ENCODE data around the gene PRR12.

PRR12 gene

DNA sequence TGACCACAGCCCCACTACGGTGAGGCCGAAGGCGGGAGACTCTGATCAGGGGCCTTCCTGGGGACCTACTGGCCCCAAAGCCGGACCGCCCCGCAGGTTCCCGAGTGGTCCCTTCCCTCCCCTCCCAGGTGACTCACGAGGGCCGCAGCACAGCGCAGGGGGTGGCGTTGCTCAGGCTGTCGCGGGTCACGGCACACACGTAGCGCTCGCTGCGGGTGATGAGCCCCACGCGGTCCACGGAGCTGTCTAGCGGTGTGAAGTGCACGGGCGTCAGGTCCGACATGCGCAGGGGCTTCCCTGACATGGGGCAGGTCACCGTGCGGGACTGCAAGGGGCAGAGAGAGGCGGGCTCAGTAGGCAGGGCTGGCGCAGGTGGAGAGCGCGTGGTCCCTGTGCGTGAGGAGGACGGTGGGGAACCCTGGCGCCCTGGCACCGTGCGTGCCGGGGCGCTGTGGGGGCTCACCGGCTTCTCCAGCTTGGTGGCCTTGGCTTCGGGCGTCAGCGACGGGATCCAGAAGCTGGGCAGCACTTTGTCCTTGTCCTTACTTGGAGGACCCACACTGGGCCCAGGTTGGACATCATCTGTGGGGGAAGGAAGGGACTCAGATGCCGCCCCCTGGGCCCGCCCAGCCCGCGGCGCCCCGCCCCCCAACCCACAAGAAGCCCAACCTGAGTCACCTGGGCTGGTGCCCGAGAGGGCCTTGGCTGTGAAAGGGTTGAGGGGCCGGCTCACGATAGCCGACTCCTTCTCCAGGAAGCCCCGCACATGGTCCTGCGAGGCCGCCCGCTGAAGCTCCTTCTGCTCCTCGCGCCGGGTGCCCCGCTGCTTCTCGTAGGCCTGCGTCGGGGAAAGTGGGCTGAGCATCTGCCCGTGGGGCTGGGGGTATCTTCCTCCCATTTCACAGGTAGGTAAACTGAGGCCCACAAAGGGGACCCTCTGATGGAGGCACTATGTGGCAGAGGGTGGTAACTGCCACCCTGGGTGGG lies 34.3 kb upstream of the PRR12 start:
- Mint-ChIP-seq H3K9me3 (no peaks in the 10 kb centered on the region), H3K4me3 (no peak overlapping the region), H3K4me1 (peaks cover 22% of the 10 kb centered on the region), H3K27ac (no peak overlapping the region), H3K27me3 (no peaks in the 10 kb centered on the region), H3K36me3 (peaks cover 25% of the 10 kb centered on the region)
- DNase-seq (ENCODE audit: low spot score in 2 of 2) = no peak
- ATAC-seq (ENCODE audit: low read depth) = no peak

DNA sequence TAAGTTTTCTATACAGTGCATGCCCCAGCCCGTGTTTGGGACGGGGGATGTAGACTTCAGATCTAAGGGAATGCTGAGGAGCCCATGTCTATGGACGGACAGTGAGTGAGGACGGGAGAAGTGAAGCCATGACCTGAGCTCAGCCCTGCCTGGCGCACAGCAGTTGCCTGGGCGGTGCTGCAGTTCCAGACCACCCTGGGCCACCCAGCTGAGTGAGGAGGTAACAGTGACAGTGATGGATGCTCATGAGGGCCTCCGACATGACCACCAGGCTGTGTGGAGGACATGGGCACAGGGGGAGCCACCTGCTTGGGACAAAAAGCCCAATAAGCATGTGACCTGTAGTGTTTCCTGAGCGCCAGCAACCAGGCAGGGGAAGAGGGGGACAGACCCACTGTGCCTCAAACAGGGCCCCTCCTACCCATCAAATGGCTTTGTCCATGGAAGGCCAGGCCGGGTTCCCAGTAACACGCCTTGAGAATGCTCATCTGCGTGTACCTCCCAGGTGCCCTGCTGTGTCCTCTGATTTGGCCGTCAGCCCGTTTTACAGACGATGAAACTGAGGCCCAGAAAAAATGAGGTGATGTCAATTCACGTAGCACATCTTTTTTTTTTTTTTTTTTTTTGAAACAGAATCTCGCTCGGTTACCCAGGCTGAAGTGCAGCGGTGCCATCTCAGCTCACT lies 33.2 kb upstream of the PRR12 start:
- Mint-ChIP-seq H3K27ac (no peak overlapping the region), H3K36me3 (peaks cover 25% of the 10 kb centered on the region), H3K27me3 (no peaks in the 10 kb centered on the region), H3K4me3 (no peak overlapping the region), H3K9me3 (no peaks in the 10 kb centered on the region), H3K4me1 (peaks cover 22% of the 10 kb centered on the region)
- no peak for DNase-seq (ENCODE audit: low spot score in 2 of 2)
- ATAC-seq (ENCODE audit: low read depth) = no peak

DNA sequence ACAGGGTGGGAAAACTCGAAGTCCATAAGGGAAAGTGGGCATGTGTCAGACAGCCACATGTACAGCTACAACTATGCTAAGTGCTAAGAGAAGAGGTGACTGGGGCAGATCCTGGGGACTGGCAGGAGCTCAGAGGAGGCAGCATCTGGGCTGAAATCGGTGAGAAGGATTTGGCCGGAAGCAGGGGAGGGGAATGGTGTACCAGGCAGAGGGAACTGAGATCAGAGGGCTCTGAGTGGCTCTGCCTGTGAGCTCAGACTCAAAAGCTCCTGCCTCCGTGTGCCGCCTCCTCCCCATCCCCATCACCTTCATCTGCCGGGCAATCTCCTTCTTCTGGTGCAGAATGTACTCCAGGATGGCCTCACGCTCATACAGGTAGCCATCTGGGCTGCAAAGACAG lies 32.4 kb upstream of the PRR12 start:
- peaks cover 24% of the 10 kb centered on the region for H3K4me1 Mint-ChIP-seq
- H3K27ac Mint-ChIP-seq = no peak overlapping the region
- ATAC-seq (ENCODE audit: low read depth) (no peak), DNase-seq (ENCODE audit: low spot score in 2 of 2) (no peak)
- H3K36me3 Mint-ChIP-seq = peaks cover 25% of the 10 kb centered on the region
- no peaks in the 10 kb centered on the region for H3K9me3 Mint-ChIP-seq
- no peak overlapping the region for H3K4me3 Mint-ChIP-seq
- no peaks in the 10 kb centered on the region for H3K27me3 Mint-ChIP-seq

DNA sequence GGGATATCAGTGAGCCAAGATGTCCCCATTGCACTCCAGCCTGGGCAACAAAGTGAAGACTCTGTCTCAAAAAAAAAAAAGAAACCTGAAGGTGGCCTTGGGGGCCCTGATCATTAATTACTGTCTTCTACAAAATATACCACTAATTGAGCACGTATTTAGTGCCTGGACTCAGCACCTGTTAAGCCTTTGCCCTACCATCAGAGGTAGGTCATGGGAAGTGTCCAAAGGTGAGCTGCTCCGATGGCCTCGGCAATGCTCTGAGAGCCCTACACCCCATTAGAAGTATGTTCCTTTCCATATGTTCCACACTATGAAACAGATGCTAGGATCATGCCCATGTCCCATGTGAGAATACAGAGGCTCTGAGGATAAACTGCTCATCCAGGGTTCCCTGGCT lies 31.5 kb upstream of the PRR12 start:
- Mint-ChIP-seq H3K4me1 (peaks cover 21% of the 10 kb centered on the region), H3K27ac (no peak overlapping the region), H3K36me3 (peaks cover 25% of the 10 kb centered on the region), H3K9me3 (no peaks in the 10 kb centered on the region), H3K27me3 (no peaks in the 10 kb centered on the region), H3K4me3 (no peak overlapping the region)
- no peak for ATAC-seq (ENCODE audit: low read depth)
- DNase-seq (ENCODE audit: low spot score in 2 of 2) = no peak

DNA sequence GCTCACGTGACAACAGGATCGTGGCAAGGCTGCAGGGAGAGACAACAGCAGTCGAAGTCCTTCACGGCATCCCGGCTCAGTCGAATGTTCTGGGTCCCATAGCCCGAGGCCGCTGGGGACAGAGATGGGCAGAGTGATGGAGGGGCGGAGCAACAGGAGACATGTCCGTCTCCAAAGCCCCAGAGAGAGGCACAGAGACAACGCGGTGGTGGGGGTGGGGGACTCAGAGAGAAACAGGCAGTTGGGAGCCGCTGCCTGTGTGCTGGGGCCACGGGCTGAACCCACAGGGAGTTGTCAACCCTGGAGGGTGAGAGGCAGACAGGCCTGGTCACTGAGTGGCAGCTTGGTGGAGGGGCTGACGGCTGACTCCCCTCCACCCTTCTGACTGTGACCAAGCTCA lies 31.1 kb upstream of the PRR12 start:
- H3K27me3 Mint-ChIP-seq = no peaks in the 10 kb centered on the region
- DNase-seq (ENCODE audit: low spot score in 2 of 2) = no peak
- no peak for ATAC-seq (ENCODE audit: low read depth)
- H3K9me3 Mint-ChIP-seq = no peaks in the 10 kb centered on the region
- peaks cover 19% of the 10 kb centered on the region for H3K4me1 Mint-ChIP-seq
- peaks cover 21% of the 10 kb centered on the region for H3K36me3 Mint-ChIP-seq
- no peak overlapping the region for H3K27ac Mint-ChIP-seq
- H3K4me3 Mint-ChIP-seq = no peak overlapping the region

DNA sequence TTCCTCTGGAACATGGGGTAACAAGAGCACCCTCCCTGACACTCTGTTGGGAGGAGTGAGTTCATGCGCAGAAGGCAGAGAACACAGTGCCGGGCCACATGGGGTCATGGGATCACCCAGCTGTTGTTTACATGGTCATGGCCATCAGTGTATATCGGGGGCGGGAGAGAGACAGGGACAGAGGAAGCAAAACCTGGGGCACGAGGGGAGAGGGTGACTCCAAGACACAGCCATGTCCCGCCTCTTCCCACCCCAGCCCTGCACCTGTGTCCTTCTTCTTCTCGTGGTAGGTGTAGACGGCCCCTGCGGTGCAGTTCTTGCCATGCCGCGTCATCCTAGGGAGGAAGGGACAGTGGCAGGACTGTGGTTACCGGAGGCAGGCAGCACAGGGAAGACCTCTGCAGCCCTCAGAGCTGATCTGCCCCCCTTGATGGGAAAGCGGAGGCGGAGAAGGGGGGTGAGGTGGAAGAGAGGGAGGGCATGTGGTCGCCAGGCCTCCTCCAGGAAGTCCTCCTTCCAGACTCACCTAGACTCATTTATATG lies 30.6 kb upstream of the PRR12 start:
- no peaks in the 10 kb centered on the region for H3K27me3 Mint-ChIP-seq
- peak; percentile 59 for ATAC-seq (ENCODE audit: low read depth)
- peak overlapping the region; percentile 84 for H3K27ac Mint-ChIP-seq

DNA sequence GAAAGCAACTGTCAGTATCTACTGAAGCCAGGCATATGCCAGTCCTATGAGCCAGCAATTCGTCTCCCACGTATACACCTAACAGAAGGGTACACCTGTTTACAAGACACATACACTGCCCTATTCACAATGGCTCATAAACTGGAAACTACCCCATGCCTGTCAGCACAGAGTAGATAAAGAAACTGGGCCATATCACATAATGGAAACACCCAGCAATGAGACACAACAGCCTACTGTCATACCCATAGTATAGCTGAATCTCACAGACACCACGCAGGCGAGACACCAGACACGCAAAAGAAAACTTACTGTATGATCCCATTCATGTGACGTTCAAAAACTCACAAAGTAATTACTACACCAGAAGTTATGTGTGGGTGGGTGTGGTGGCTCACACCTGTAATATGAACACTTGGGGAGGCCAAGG lies 26.4 kb upstream of the PRR12 start:
- ATAC-seq (ENCODE audit: low read depth) (no peak), DNase-seq (ENCODE audit: low spot score in 2 of 2) (no peak)
- H3K27ac Mint-ChIP-seq = peak overlapping the region; percentile 37
- H3K36me3 Mint-ChIP-seq = peaks cover under 1% of the 10 kb centered on the region
- no peak overlapping the region for H3K4me3 Mint-ChIP-seq
- H3K27me3 Mint-ChIP-seq = no peaks in the 10 kb centered on the region
- peaks cover 32% of the 10 kb centered on the region for H3K4me1 Mint-ChIP-seq
- H3K9me3 Mint-ChIP-seq = no peaks in the 10 kb centered on the region

More for the DNA sequence above, 30.6 kb upstream of the PRR12 start:
- Mint-ChIP-seq H3K4me3 (peak overlapping the region; percentile 43), H3K9me3 (no peaks in the 10 kb centered on the region), H3K4me1 (peaks cover 23% of the 10 kb centered on the region), H3K36me3 (peaks cover 19% of the 10 kb centered on the region)
- no peak for DNase-seq (ENCODE audit: low spot score in 2 of 2)

DNA sequence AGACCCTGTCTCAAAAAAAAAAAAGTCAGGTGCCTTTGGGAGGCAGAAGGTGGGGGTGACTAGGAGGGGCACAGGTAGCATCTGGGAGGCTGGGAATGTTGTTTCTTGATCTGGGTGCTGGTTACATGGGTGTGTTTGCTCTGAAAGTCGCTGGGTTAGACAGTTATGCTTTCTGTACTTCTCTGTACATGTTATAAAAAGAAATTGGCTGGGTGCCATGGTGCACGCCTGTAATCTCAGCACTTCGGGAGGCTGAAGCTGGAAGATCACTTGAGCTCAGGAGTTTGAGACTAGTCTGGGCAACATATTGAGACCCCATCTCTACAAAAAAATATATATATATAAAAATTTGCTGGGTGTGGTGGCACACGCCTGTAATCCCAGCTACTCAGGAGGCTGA lies 25.7 kb upstream of the PRR12 start:
- ATAC-seq (ENCODE audit: low read depth) = no peak
- no peaks in the 10 kb centered on the region for H3K36me3 Mint-ChIP-seq
- no peak for DNase-seq (ENCODE audit: low spot score in 2 of 2)
- H3K27ac Mint-ChIP-seq = no peak overlapping the region
- no peak overlapping the region for H3K4me3 Mint-ChIP-seq
- H3K4me1 Mint-ChIP-seq = peaks cover 29% of the 10 kb centered on the region
- H3K9me3 Mint-ChIP-seq = no peaks in the 10 kb centered on the region
- H3K27me3 Mint-ChIP-seq = no peaks in the 10 kb centered on the region

DNA sequence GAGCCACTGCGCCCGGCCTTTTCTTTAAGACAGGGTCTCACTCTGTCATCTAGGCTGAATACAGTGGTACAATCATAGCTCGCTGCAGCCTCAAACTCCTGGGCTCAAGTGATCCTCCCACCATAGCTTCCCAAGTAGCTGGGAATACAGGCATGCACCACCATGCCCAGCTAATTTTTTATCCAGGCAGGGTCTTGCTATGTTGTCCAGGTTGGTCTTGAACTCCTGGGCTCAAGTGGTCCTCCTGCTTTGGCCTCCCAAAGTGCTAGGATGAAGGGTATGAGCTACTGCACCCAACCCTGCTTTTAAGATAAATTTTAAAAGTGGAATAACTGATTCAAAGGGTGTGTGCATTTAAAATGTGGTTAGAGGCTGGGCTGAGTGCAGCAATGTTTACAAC lies 24.7 kb upstream of the PRR12 start:
- H3K27ac Mint-ChIP-seq = no peak overlapping the region
- no peak overlapping the region for H3K4me3 Mint-ChIP-seq
- H3K27me3 Mint-ChIP-seq = no peaks in the 10 kb centered on the region
- no peak for DNase-seq (ENCODE audit: low spot score in 2 of 2)
- H3K36me3 Mint-ChIP-seq = no peaks in the 10 kb centered on the region
- no peaks in the 10 kb centered on the region for H3K9me3 Mint-ChIP-seq
- peaks cover 26% of the 10 kb centered on the region for H3K4me1 Mint-ChIP-seq
- no peak for ATAC-seq (ENCODE audit: low read depth)

DNA sequence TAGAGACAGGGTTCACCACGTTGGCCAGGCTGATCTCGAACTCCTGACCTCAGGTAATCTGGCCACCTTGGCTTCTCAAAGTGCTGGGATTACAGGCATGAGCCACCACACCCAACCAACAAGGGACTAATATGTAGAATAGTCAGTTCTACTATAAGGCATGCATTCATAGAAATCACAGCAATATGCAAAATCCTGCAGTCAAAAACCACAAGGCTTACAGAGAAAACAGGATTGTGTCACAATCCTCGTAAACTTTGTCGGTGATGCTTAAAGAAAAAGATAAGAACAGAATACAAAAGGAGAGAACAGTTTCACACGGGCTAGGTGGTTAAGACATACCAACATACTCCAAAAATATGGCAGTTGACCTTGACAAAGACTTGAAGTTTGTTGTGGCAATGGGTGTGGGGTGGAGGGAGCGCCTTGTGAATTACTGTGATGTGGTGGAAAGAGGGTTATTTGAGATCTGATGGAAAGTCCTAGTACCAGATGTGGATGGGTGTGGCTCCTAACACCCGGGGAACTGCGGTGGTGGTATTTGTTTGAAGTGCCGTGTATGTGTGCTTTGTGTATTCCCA lies 23.0 kb upstream of the PRR12 start:
- DNase-seq (ENCODE audit: low spot score in 2 of 2) = peak in 1 of 2 donors; percentile 19

DNA sequence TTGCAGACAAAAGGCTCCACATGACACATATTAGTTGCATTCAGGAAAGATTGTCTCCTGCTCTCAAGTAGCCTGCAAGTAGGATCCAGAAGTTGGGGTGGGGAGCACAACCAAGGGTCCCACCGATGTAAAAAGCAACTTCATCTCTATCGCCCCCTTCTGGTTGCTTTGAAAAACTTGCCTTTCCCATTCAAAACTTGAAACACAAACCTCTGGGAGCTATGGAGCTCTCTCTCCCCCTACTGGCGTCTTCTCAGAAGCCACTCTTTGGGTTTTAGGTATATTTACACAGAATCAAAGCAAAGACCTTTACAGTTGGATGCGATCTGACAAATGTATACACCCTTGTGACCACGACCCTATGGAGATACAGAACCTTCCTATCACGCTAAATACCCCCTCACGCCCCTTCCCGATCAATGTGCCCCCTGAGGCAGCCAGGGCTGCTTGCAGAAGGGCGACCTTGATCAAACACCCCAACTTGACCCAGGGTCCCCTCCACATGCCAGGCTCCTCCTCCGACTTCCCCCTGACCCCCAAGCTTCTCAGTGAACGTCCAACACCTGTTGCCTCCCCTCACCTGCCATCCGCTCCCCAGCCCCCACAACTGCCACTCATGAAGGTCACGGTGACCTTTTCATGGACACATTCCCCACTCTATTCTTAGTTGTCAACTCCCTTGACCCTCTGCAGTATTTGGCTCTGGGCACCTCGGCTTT lies 20.7 kb upstream of the PRR12 start:
- Mint-ChIP-seq H3K9me3 (no peaks in the 10 kb centered on the region), H3K36me3 (peaks cover 2% of the 10 kb centered on the region), H3K27me3 (no peaks in the 10 kb centered on the region), H3K4me1 (peaks cover 19% of the 10 kb centered on the region), H3K4me3 (peak overlapping the region; percentile 8), H3K27ac (peak overlapping the region; percentile 73)
- DNase-seq (ENCODE audit: low spot score in 2 of 2) (peak; percentile 52 to 75), ATAC-seq (ENCODE audit: low read depth) (peak; percentile 71)

More for the DNA sequence above, 23.0 kb upstream of the PRR12 start:
- no peaks in the 10 kb centered on the region for H3K27me3 Mint-ChIP-seq
- H3K36me3 Mint-ChIP-seq = no peaks in the 10 kb centered on the region
- H3K9me3 Mint-ChIP-seq = no peaks in the 10 kb centered on the region
- ATAC-seq (ENCODE audit: low read depth) = peak; percentile 80
- H3K4me3 Mint-ChIP-seq = peak overlapping the region; percentile 43
- H3K27ac Mint-ChIP-seq = peak overlapping the region; percentile 91
- H3K4me1 Mint-ChIP-seq = peaks cover 25% of the 10 kb centered on the region

DNA sequence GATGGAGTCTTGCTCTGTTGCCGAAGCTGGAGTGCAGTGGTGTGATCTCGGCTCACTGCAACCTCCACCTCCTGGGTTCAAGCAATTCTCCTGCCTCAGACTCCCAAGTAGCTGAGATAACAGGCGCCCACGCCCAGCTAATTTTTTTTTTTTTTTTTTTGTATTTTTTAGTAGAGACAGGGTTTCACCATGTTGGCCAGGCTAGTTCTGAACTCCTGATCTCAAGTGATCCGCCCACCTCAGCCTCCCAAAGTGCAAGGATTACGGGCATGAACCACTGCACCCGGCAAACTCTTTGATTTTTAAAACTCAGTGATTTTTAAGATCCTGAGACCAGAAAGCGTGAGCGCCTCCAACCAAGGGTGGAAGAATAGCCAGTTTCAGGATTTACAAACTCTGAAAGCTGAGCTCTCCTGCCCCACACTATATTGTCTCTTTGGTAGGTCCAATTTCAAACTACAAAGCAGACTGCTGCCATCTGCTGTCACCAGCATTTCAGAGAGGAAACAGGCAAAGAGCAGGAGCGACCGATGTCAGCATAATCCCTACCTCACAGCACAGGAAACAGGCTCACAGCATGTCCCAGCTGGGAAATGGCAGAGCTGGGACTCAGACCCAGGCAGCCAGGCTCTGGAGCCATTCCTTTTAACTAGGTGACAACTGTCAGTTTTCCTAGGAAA lies 19.8 kb upstream of the PRR12 start:
- ATAC-seq (ENCODE audit: low read depth) (no peak), DNase-seq (ENCODE audit: low spot score in 2 of 2) (no peak)
- Mint-ChIP-seq H3K9me3 (no peaks in the 10 kb centered on the region), H3K36me3 (peaks cover 2% of the 10 kb centered on the region), H3K4me3 (no peak overlapping the region), H3K27ac (peak overlapping the region; percentile 35), H3K27me3 (no peaks in the 10 kb centered on the region), H3K4me1 (peaks cover 18% of the 10 kb centered on the region)

DNA sequence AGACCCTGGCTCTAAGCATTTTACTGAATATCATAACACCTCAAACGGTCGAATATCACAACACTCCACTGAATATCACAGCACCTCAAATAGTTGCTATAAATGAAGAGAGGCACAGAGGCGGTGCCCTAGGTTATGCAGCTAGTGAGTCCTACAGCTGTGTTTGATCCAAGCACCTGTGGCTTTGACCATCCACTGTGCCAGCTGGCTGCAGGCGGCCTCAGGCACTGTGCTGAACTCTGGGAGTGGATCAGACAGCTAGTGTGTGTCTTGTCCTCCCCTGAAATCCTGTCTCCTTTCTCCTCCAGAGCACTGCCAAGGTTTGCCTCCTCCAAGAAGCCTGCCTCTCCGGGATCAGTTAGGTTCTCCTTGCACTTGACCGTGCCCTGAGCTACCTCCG lies 18.0 kb upstream of the PRR12 start:
- ATAC-seq (ENCODE audit: low read depth) (no peak), DNase-seq (ENCODE audit: low spot score in 2 of 2) (no peak)
- Mint-ChIP-seq H3K4me3 (no peak overlapping the region), H3K36me3 (peaks cover 2% of the 10 kb centered on the region), H3K27ac (no peak overlapping the region), H3K9me3 (no peaks in the 10 kb centered on the region), H3K4me1 (peaks cover 13% of the 10 kb centered on the region), H3K27me3 (no peaks in the 10 kb centered on the region)
